Keratinocyte (primary cell): ENCODE data around the gene DDX28. TPM values are rescaled to one million over a fixed set of nuclear protein-coding genes. Genes with fewer than 3 reads are reported as not detected.

Experiments used
- DNase-seq: peaks from one replicate; pipeline ENCODE4 v3.0.0-alpha.2; 2011; ENCODE audit warnings: low read depth, missing footprints, low spot score
- FAIRE-seq: peaks from 2 replicates; lab custom pipeline; 2011; peaks lifted over from hg19 to GRCh38; lab: Jason Lieb, UNC
- H2AFZ ChIP-seq: 2 replicates; pipeline ENCODE4 v1.6.0; 2012; ENCODE audit warnings: low read length, control low read depth, inconsistent platforms; ENCODE audit not compliant: control insufficient read depth
- H3K27ac ChIP-seq: 2 replicates; pipeline ENCODE4 v1.5.1; 2011; ENCODE audit warnings: low read length; ENCODE audit not compliant: control insufficient read depth, insufficient read depth
- H3K27me3 ChIP-seq: 3 replicates; pipeline ENCODE4 v1.6.0; 2011; ENCODE audit warnings: low read length; ENCODE audit not compliant: control insufficient read depth, insufficient read depth; ENCODE audit errors: extremely low read depth
- H3K36me3 ChIP-seq, 2 experiments: 2 replicates in 1 of 2; 3 replicates in 1 of 2; pipeline ENCODE4 v1.5.1; 2011; ENCODE audit warnings: low read length in 2 of 2, mild to moderate bottlenecking in 1 of 2; ENCODE audit not compliant: control insufficient read depth in 2 of 2, insufficient read depth in 2 of 2; ENCODE audit errors: extremely low read depth in 1 of 2
- H3K4me1 ChIP-seq: 3 replicates; pipeline ENCODE4 v1.5.1; 2011; ENCODE audit warnings: low read length; ENCODE audit not compliant: control insufficient read depth, insufficient read depth; ENCODE audit errors: extremely low read depth
- H3K4me2 ChIP-seq: 3 replicates; pipeline ENCODE4 v1.6.0; 2011; ENCODE audit warnings: low read depth, low read length; ENCODE audit not compliant: control insufficient read depth, insufficient read depth; ENCODE audit errors: extremely low read depth
- H3K4me3 ChIP-seq, 3 experiments: fragments of 200-600 bp in 1 of 3; sonication (generic) in 1 of 3; 2 replicates in 2 of 3; 3 replicates in 1 of 3; pipeline ENCODE4 v1.5.1; 2011 to 2016; ENCODE audit warnings: low read length in 3 of 3, mild to moderate bottlenecking in 3 of 3, control low read depth in 2 of 3, inconsistent platforms in 1 of 3, low read depth in 1 of 3, mixed read lengths in 1 of 3, mixed run types in 1 of 3, moderate library complexity in 1 of 3; ENCODE audit not compliant: control insufficient read depth in 2 of 3, insufficient read depth in 2 of 3; ENCODE audit errors: extremely low read depth in 1 of 3
- H3K79me2 ChIP-seq: 2 replicates; pipeline ENCODE4 v1.6.0; 2012; ENCODE audit warnings: low read length; ENCODE audit not compliant: control insufficient read depth, insufficient read depth
- H3K9ac ChIP-seq: 3 replicates; pipeline ENCODE4 v1.6.0; 2011; ENCODE audit warnings: low read length; ENCODE audit not compliant: control insufficient read depth, insufficient read depth; ENCODE audit errors: extremely low read depth
- H3K9me1 ChIP-seq: 3 replicates; pipeline ENCODE4 v1.6.0; 2011; ENCODE audit warnings: low read length; ENCODE audit not compliant: control insufficient read depth, insufficient read depth; ENCODE audit errors: extremely low read depth
- H3K9me3 ChIP-seq: 2 replicates; pipeline ENCODE4 v1.5.1; 2012; ENCODE audit warnings: low read depth, low read length; ENCODE audit not compliant: control insufficient read depth
- H4K20me1 ChIP-seq: 3 replicates; pipeline ENCODE4 v1.6.0; 2011; ENCODE audit warnings: low read length; ENCODE audit not compliant: control insufficient read depth, insufficient read depth; ENCODE audit errors: extremely low read depth
- EZH2 ChIP-seq: IDR thresholded peaks from one replicate; pipeline ENCODE4 v1.6.1; 2012; ENCODE audit warnings: inconsistent platforms, mild to moderate bottlenecking, low read length, moderate library complexity
- dilution Hi-C: fragments of 300-500 bp; cut with MboI; formaldehyde crosslinking; loops from one replicate; pipeline ENCODE4 v1.7.0; 2020; ENCODE audit warnings: low sequenced_read_pairs; ENCODE audit not compliant: extremely low pct_ligation_motif_present
- polyA plus RNA-seq, 5 experiments: library from polyadenylated mRNA; depleted of rRNA in 3 of 5; stranded (reverse) in 3 of 5; stranded (forward) in 1 of 5; unstranded in 1 of 5; fragments of >200 nt; gene quantifications; 1 replicate in 1 of 5; 2 replicates in 3 of 5; 3 replicates in 1 of 5; pipeline versions ENCODE4 v1.2.1 to v1.2.3, GENCODE V29; 2011 to 2012; ENCODE audit warnings: missing spikeins in 2 of 5, low read depth in 1 of 5, low replicate concordance in 1 of 5
- TF ChIP-seq, protein P1 (sequence below), 3 experiments: IDR thresholded peaks in 1 of 3; conservative IDR thresholded peaks in 1 of 3; optimal IDR thresholded peaks in 1 of 3; 2 replicates in 2 of 3; 3 replicates in 1 of 3; pipeline versions ENCODE3 to v1.5.1; 2011; ENCODE audit warnings: low read length in 3 of 3, mild to moderate bottlenecking in 3 of 3, moderate library complexity in 2 of 3, control low read depth in 1 of 3, inconsistent platforms in 1 of 3; ENCODE audit not compliant: insufficient read depth in 2 of 3; ENCODE audit errors: extremely low read depth in 1 of 3

The DDX28 gene
- polyA plus RNA-seq, 1 donor (not counting 4 experiments of a cell fraction or from before 2014, with no cell fraction given), result 12.8 TPM

DNA sequence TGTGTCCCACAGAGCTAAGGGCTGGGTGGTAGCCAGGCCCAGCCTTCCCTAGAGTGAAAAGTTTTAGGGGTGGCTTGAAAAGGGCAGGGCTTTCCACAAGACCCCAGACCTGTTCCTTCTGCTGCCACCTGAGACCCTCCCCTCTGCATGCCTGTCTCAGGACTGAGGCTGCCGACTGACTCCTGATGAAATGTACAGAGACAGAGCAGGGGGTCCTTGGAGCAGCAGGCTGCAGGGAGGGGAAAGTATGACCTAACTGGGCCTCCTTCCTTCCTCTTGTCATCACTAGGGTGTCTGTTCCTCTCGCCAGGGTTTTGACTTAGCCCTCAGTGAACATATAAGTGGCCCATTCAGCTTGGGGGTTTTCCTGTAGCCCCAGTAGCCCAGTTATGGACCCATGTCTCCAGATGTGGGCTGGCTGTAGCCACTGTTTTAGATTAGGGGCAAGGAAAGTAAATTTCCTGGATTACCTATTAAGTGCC, 47.3 kb upstream of the DDX28 start:
- H4K20me1 ChIP-seq, result peaks cover 5% of the 10 kb centered on the region
- no peak overlapping the region for H3K27ac ChIP-seq
- H3K27me3 ChIP-seq, result no peaks in the 10 kb centered on the region
- H3K4me2 ChIP-seq, result no peak overlapping the region
- no peaks in the 10 kb centered on the region for H3K9me3 ChIP-seq
- H3K4me3 ChIP-seq, result no peak overlapping the region
- DNase-seq, result no peak
- peaks cover 2% of the 10 kb centered on the region for H3K9me1 ChIP-seq
- H2AFZ ChIP-seq, result no peak overlapping the region
- no peak for FAIRE-seq
- H3K79me2 ChIP-seq, result no peaks in the 10 kb centered on the region
- no peak overlapping the region for H3K9ac ChIP-seq
- peaks cover 39 to 46% of the 10 kb centered on the region in 2 experiments for H3K36me3 ChIP-seq
- TF ChIP-seq, protein P1, sequence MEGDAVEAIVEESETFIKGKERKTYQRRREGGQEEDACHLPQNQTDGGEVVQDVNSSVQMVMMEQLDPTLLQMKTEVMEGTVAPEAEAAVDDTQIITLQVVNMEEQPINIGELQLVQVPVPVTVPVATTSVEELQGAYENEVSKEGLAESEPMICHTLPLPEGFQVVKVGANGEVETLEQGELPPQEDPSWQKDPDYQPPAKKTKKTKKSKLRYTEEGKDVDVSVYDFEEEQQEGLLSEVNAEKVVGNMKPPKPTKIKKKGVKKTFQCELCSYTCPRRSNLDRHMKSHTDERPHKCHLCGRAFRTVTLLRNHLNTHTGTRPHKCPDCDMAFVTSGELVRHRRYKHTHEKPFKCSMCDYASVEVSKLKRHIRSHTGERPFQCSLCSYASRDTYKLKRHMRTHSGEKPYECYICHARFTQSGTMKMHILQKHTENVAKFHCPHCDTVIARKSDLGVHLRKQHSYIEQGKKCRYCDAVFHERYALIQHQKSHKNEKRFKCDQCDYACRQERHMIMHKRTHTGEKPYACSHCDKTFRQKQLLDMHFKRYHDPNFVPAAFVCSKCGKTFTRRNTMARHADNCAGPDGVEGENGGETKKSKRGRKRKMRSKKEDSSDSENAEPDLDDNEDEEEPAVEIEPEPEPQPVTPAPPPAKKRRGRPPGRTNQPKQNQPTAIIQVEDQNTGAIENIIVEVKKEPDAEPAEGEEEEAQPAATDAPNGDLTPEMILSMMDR (optimal IDR thresholded peaks at IDR 0.05 in 1 of 3, IDR thresholded peaks at IDR 0.05 in 1 of 3, conservative IDR thresholded peaks at IDR 0.05 in 1 of 3; ENCODE audit: extremely low read depth in 1 of 3, insufficient read depth in 2 of 3, low read length in 3 of 3), result no peak
- no peak for TF ChIP-seq EZH2
- dilution Hi-C loops, result no loop called here
- peaks cover 14% of the 10 kb centered on the region for H3K4me1 ChIP-seq

DNA sequence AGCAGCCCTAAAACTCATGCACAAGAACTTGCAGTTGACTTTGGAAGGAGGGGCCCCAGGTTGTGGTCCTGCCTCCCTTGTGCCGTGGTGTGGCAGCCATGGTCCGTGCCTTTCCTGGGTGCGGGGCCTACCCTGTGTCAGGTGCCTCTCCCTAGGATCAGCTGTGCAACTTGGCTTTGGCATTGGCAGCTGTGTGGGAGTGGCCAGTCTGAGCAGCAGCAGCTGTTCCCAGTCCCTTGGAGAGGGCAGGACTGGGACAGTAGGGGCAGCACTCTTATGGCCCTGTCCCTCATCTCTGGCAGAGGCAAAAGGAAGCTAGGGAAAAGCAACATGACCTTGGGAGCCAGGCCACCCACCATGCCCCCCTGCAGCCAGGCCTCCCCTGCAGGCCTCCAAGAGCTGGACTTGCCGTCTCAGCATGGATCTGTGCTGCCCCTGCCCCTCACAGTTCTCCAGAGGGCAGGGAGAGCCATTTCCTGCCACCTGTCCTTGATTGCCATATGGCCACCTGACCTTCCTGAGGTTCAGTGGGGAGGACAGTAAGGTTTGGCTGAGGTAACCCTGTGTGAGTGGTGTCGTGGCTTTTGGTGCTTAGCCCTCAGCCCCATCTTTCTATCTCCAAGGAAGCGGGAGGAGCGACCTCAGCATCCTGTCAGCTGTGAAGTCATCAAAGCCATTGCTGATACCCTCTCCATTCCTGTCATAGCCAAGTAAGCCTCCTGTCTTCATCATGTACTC, 46.6 kb upstream of the DDX28 start:
- Histone ChIP-seq H2AFZ (no peak overlapping the region), H3K79me2 (no peaks in the 10 kb centered on the region), H3K4me3 (no peak overlapping the region), H3K4me1 (peaks cover 20% of the 10 kb centered on the region), H3K9ac (no peak overlapping the region), H3K9me3 (no peaks in the 10 kb centered on the region), H3K36me3 (peaks cover 35 to 40% of the 10 kb centered on the region in 2 experiments), H3K27ac (no peak overlapping the region), H3K4me2 (no peak overlapping the region), H3K9me1 (peaks cover 2% of the 10 kb centered on the region), H4K20me1 (peaks cover 8% of the 10 kb centered on the region), H3K27me3 (no peaks in the 10 kb centered on the region)
- no peak for FAIRE-seq
- DNase-seq, result no peak
- dilution Hi-C loops, result no loop called here
- no peak for TF ChIP-seq EZH2
- TF ChIP-seq, protein P1 (optimal IDR thresholded peaks at IDR 0.05 in 1 of 3, IDR thresholded peaks at IDR 0.05 in 1 of 3, conservative IDR thresholded peaks at IDR 0.05 in 1 of 3; ENCODE audit: extremely low read depth in 1 of 3, insufficient read depth in 2 of 3, low read length in 3 of 3), result no peak
